A549 treated with CORT108297 at 1 μM for 4 hours (cell line): Measurements from ENCODE around the gene SOCS2. TPM values are rescaled to one million over a fixed set of nuclear protein-coding genes. Genes with fewer than 3 reads are reported as not detected.

ENCODE experiments used
- total RNA-seq: library from RNA; stranded (reverse); fragments of 200-300 nt; extraction: Qiagen RNA extraction; gene quantifications from 5 replicates; pipeline ENCODE4 v1.2.3, GENCODE V29; 2022

The SOCS2 gene, protein sequence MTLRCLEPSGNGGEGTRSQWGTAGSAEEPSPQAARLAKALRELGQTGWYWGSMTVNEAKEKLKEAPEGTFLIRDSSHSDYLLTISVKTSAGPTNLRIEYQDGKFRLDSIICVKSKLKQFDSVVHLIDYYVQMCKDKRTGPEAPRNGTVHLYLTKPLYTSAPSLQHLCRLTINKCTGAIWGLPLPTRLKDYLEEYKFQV
- 23.0 to 28.0 TPM (median 25.5 TPM) in 5 replicates for total RNA-seq

GRCh38 chr12:93571925-93572711 is at the start of gene SOCS2:
TSS of gene SOCS2 (plus strand) at chr12:93572675. CDS start at chr12:93572898, 223 bp downstream.

Other genes starting within 250 kb of the SOCS2 start
- 26.8 to 33.5 TPM (median 30.2 TPM) in 5 replicates for gene NUDT4, start 194.8 kb upstream of the SOCS2 start, total RNA-seq
- gene UBE2N, start 130.7 kb upstream of the SOCS2 start, total RNA-seq: 152 to 217 TPM (median 161 TPM) in 5 replicates
- gene MRPL42, start 105.2 kb upstream of the SOCS2 start, total RNA-seq: 47.5 to 67.8 TPM (median 48.6 TPM) in 5 replicates
- 10.2 to 17.2 TPM (median 11.0 TPM) in 5 replicates for gene CRADD, start 104.7 kb downstream of the SOCS2 start, total RNA-seq